K562 (cell line): ENCODE data around the gene ZNRD2.

Experiments used
- CHD1 ChIP-seq: fragments of 200-600 bp; sonication (generic); IDR thresholded peaks from one replicate; pipeline ENCODE4 v1.6.1; 2012; ENCODE audit warnings: mild to moderate bottlenecking, moderate library complexity, low read length, inconsistent platforms
- CTCF ChIP-seq, 3 experiments: IDR thresholded peaks in 2 of 3; conservative IDR thresholded peaks in 1 of 3; 2 replicates each; pipeline ENCODE4 v1.5.1; 2011 to 2012; ENCODE audit warnings: low read length in 3 of 3, mild to moderate bottlenecking in 3 of 3, control low read depth in 2 of 3, improper control_type of control experiment in 1 of 3, inconsistent platforms in 1 of 3, low read depth in 1 of 3, mixed read lengths in 1 of 3, moderate library complexity in 1 of 3; ENCODE audit not compliant: insufficient read depth in 2 of 3
- FOXK2 ChIP-seq, 2 experiments: fragments of 450-650 bp; IDR thresholded peaks in 1 of 2; conservative IDR thresholded peaks in 1 of 2; 2 replicates each; pipeline ENCODE4 v1.6.1; 2016; ENCODE audit warnings: low read depth in 2 of 2, mild to moderate bottlenecking in 1 of 2
- GABPA ChIP-seq: fragments of 200-800 bp; sonication (Bioruptor generic); conservative IDR thresholded peaks from 2 replicates; pipeline ENCODE4 v1.6.1; 2016; ENCODE audit warnings: low read depth, missing genetic modification characterization, missing compliant biosample characterization
- GTF2F1 ChIP-seq: IDR thresholded peaks from 2 replicates; pipeline ENCODE4 v1.6.1; 2011; ENCODE audit warnings: low read depth, low read length, improper control_type of control experiment
- JUN ChIP-seq, 2 experiments: sonication (generic) in 1 of 2; formaldehyde crosslinking in 1 of 2; IDR thresholded peaks; 2 replicates each; pipeline versions ENCODE4 v1.6.1 to v1.8.0; 2012 to 2022; ENCODE audit warnings: borderline replicate concordance in 2 of 2, mild to moderate bottlenecking in 2 of 2, improper control_type of control experiment in 1 of 2, low read depth in 1 of 2, low read length in 1 of 2, missing genetic modification reagents in 1 of 2
- KLF6 ChIP-seq: fragments of 250-450 bp; sonication (Bioruptor Pico); IDR thresholded peaks from 2 replicates; pipeline ENCODE4 v1.4.0; 2020; ENCODE audit warnings: mild to moderate bottlenecking, moderate library complexity, borderline replicate concordance
- TBL1XR1 ChIP-seq, 2 experiments: IDR thresholded peaks; 2 replicates each; pipeline ENCODE4 v1.6.1; 2012; ENCODE audit warnings: improper control_type of control experiment in 2 of 2, low read length in 2 of 2, mild to moderate bottlenecking in 1 of 2
- TBP ChIP-seq: optimal IDR thresholded peaks from 2 replicates; pipeline ENCODE3; 2011; ENCODE audit warnings: low read depth, low read length, improper control_type of control experiment
- ZNF589 ChIP-seq: fragments of 200-800 bp; sonication (Bioruptor generic); IDR thresholded peaks from 2 replicates; pipeline ENCODE4 v1.6.1; 2016; ENCODE audit warnings: low read depth, missing genetic modification characterization, missing compliant biosample characterization
- TF ChIP-seq, protein P1 (sequence below), 2 experiments: fragments of 450-650 bp; formaldehyde crosslinking in 1 of 2; IDR thresholded peaks; 2 replicates each; pipeline versions ENCODE4 v1.4.0 to v1.6.1; 2014 to 2020; ENCODE audit warnings: mild to moderate bottlenecking in 2 of 2, borderline replicate concordance in 1 of 2, low read depth in 1 of 2

- TF ChIP-seq, protein P1, sequence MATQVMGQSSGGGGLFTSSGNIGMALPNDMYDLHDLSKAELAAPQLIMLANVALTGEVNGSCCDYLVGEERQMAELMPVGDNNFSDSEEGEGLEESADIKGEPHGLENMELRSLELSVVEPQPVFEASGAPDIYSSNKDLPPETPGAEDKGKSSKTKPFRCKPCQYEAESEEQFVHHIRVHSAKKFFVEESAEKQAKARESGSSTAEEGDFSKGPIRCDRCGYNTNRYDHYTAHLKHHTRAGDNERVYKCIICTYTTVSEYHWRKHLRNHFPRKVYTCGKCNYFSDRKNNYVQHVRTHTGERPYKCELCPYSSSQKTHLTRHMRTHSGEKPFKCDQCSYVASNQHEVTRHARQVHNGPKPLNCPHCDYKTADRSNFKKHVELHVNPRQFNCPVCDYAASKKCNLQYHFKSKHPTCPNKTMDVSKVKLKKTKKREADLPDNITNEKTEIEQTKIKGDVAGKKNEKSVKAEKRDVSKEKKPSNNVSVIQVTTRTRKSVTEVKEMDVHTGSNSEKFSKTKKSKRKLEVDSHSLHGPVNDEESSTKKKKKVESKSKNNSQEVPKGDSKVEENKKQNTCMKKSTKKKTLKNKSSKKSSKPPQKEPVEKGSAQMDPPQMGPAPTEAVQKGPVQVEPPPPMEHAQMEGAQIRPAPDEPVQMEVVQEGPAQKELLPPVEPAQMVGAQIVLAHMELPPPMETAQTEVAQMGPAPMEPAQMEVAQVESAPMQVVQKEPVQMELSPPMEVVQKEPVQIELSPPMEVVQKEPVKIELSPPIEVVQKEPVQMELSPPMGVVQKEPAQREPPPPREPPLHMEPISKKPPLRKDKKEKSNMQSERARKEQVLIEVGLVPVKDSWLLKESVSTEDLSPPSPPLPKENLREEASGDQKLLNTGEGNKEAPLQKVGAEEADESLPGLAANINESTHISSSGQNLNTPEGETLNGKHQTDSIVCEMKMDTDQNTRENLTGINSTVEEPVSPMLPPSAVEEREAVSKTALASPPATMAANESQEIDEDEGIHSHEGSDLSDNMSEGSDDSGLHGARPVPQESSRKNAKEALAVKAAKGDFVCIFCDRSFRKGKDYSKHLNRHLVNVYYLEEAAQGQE (IDR thresholded peaks at IDR 0.05; ENCODE audit: borderline replicate concordance): peak; percentile 42; the same call in 1 of the 2 replicates
- TF ChIP-seq, protein P1 (CRISPR knock-in tag; IDR thresholded peaks at IDR 0.05; ENCODE audit: low read depth): no peak
- no peak for TF ChIP-seq FOXK2 (conservative IDR thresholded peaks at IDR 0.05 in 1 of 2, IDR thresholded peaks at IDR 0.05 in 1 of 2; ENCODE audit: low read depth in 2 of 2)
- TF ChIP-seq CHD1: no peak
- no peak for TF ChIP-seq ZNF589
- no peak for TF ChIP-seq KLF6 (CRISPR knock-in tag)
- TF ChIP-seq TBP: no peak
- peak; percentile 67 to 83 (median 71) for TF ChIP-seq CTCF (IDR thresholded peaks at IDR 0.05 in 2 of 3, conservative IDR thresholded peaks at IDR 0.05 in 1 of 3; ENCODE audit: insufficient read depth in 2 of 3, low read depth in 1 of 3, low read length in 3 of 3)
- TF ChIP-seq JUN (IDR thresholded peaks at IDR 0.05; ENCODE audit: borderline replicate concordance, low read depth, low read length): no peak
- TF ChIP-seq JUN (CRISPR knock-in tag; IDR thresholded peaks at IDR 0.05; ENCODE audit: borderline replicate concordance): no peak
- TF ChIP-seq GTF2F1: no peak
- no peak for TF ChIP-seq GABPA (tag)
- no peak for TF ChIP-seq TBL1XR1 (IDR thresholded peaks at IDR 0.05; ENCODE audit: low read length in 2 of 2)
Measured at GRCh38 chr11:65593518-65594414, 23.5 kb downstream of the ZNRD2 start.
